Pons (tissue), 1 donor: ENCODE data around the gene MPHOSPH6.
"Not testable (repeated sequence)": the region's sequence is repeated elsewhere in the genome, so short reads cannot be mapped to it uniquely, and the experiment has no call there.

Source experiments
- DNase-seq: peaks from one replicate; pipeline ENCODE4 v3.0.0-alpha.2; 2016; ENCODE audit warnings: low spot score

MPHOSPH6 gene

GRCh38 chr16:82118749-82119148 lies 51.3 kb downstream of the MPHOSPH6 start:
- no peak for DNase-seq

- no peak for DNase-seq
These were observed 53.5 kb downstream of the MPHOSPH6 start for GRCh38 chr16:82116535-82116934.

- DNase-seq: no peak
These were observed 56.3 kb downstream of the MPHOSPH6 start for GRCh38 chr16:82113741-82114140.

- no peak for DNase-seq
These were observed 58.1 kb downstream of the MPHOSPH6 start for GRCh38 chr16:82111944-82112343.

- DNase-seq: not testable (repeated sequence)
These were observed 60.8 kb downstream of the MPHOSPH6 start for GRCh38 chr16:82109266-82109665.

DNA sequence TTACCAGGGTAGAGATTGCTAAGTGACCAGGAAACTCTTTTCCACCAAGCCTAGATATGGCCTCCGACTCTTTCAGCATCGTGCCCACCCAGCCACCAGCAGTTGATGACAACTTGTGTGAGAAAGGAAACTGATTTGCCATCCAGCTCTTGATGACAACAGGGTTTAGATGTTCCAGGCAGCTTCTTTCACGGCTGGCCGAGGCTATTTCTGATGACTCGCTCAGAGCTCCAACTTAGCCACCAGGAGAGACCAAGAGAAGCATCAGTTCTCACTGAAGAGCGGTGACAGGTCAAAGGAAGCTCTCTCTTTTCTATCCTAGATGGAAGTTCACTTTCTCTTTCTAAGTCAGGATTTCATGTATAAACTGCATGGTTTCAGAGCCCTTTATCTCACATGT lies 61.2 kb downstream of the MPHOSPH6 start:
- no peak for DNase-seq

GRCh38 chr16:82108100-82108499 lies 61.9 kb downstream of the MPHOSPH6 start:
- no peak for DNase-seq

GRCh38 chr16:82105107-82105506 lies 64.9 kb downstream of the MPHOSPH6 start:
- DNase-seq: no peak
